ENCODE data around the gene GALNS.

DNA sequence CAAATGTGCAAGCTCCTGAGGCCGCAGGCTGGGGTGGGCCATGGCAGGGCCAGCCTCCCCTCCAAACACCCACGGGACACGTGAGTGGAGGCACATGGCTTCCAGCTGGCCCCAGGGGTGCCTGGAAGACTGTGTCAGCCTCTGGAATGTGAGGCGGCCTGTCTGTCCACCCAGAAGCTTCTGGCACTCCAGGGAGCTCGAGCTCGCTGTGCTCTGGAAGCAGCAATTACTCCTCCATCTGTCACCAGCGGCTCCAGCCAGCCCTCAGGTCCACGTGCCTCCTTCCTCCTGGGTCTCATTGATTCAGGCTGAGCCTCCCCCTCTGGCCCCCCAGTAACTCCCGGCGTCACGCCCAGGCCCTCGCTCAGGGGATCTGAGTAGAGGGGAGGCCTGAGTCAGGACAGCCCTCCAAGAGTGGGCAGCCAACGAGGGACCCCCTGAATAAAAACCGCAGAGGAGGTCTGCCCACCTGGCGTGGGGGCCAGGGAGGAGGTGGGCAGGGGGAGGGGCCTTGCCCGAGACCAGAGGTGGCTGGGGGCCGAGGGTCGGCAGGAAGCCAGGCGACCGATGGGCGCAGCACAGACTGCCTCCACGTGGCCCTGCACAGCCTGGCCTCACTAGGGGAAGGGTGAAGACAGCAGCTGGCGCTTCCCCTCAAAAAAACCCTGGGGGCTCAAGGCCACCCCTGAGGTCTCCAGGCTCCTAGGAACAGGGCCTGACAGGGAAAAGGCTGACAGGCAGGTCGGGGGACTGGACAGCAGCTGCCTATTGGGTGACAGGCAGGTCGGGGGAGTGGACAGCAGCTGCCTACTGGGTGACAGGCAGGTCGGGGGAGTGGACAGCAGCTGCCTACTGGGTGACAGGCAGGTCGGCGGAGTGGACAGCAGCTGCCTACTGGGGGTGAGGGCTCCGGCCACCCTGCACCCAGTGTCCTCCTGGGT lies 83.6 kb downstream of the GALNS start:
- TF ChIP-seq, protein P1, sequence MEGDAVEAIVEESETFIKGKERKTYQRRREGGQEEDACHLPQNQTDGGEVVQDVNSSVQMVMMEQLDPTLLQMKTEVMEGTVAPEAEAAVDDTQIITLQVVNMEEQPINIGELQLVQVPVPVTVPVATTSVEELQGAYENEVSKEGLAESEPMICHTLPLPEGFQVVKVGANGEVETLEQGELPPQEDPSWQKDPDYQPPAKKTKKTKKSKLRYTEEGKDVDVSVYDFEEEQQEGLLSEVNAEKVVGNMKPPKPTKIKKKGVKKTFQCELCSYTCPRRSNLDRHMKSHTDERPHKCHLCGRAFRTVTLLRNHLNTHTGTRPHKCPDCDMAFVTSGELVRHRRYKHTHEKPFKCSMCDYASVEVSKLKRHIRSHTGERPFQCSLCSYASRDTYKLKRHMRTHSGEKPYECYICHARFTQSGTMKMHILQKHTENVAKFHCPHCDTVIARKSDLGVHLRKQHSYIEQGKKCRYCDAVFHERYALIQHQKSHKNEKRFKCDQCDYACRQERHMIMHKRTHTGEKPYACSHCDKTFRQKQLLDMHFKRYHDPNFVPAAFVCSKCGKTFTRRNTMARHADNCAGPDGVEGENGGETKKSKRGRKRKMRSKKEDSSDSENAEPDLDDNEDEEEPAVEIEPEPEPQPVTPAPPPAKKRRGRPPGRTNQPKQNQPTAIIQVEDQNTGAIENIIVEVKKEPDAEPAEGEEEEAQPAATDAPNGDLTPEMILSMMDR (IDR thresholded peaks at IDR 0.05 in 8 of 11, conservative IDR thresholded peaks at IDR 0.05 in 3 of 11): no peak
- no peak for TF ChIP-seq POLR2A (IDR thresholded peaks at IDR 0.05)
